ENCODE measurements around the gene GTF2F2.

GTF2F2 gene

DNA sequence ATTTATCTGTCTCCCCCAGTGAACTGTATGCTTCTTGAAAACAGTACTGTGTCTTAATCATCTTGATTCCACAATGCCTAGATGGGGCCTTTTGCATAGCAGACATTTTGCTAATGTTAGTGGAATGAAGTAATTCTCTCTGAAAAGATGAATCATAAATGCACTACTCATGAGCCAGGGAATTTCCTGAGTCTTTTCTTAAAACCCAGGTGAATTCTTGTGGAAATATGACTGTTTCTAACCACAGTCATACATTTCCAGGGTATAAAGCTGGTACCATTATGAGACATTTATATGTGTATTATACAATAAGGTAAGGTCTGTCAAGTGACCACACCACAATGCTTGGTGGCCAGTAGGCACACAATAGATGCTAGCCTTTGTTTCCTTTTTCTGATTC lies 86.0 kb downstream of the GTF2F2 start:
- Mint-ChIP-seq H3K36me3 (peaks cover 33% of the 10 kb centered on the region), H3K27ac (peak overlapping the region; percentile 91), H3K9me3 (ENCODE audit: low read depth) (no peaks in the 10 kb centered on the region), H3K27me3 (no peaks in the 10 kb centered on the region), H3K4me1 (ENCODE audit: low read depth) (peaks cover 20% of the 10 kb centered on the region), H3K4me3 (peak overlapping the region; percentile 6)

DNA sequence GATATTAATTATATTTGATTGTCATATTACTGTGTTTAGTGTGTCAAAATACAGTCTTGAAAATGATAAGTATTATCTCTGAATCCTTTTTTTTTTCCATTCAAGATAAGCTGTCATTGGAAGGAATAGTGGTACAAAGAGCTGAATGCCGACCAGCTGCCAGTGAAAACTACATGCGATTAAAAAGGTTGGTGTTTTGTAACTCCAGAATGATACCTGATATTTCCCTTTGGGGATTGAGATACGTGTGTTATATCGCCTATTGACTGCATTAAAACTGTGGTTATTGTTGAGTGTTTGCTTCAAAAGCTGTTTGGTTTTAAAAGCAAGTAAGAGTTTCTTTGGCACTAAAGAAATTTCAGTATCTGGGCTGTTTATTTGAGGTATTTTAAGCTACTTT lies 87.0 kb downstream of the GTF2F2 start:
- peak overlapping the region; percentile 6 for H3K27ac Mint-ChIP-seq
- H3K4me3 Mint-ChIP-seq: no peak overlapping the region
- H3K36me3 Mint-ChIP-seq: peaks cover 33% of the 10 kb centered on the region
- H3K9me3 Mint-ChIP-seq (ENCODE audit: low read depth): no peaks in the 10 kb centered on the region
- peaks cover 22% of the 10 kb centered on the region for H3K4me1 Mint-ChIP-seq (ENCODE audit: low read depth)
- H3K27me3 Mint-ChIP-seq: no peaks in the 10 kb centered on the region

- H3K27me3 Mint-ChIP-seq: no peaks in the 10 kb centered on the region
- H3K9me3 Mint-ChIP-seq (ENCODE audit: low read depth): no peaks in the 10 kb centered on the region
- H3K4me1 Mint-ChIP-seq (ENCODE audit: low read depth): peaks cover 22% of the 10 kb centered on the region
- H3K36me3 Mint-ChIP-seq: peaks cover 33% of the 10 kb centered on the region
- H3K4me3 Mint-ChIP-seq: no peak overlapping the region
- peak overlapping the region; percentile 22 for H3K27ac Mint-ChIP-seq
These were observed 87.8 kb downstream of the GTF2F2 start for GRCh38 chr13:45208132-45208531.

DNA sequence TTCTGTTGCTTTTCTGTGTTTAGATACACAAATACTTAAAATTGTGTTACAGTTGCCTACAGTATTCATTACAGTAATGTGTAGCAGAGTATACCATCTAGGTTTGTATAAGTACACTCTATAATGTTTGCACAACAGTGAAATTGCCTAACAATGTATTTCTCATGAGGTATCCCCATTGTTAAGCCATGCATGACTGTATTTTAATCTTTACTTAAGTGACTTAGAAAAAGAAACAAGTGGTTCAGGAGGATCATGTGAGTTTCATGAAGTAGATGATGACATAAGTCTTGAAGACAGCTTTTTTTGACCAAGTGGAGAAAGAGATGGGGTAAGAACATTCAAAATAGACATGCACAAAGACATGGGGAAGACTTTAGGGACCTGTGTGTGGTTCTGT lies 88.9 kb downstream of the GTF2F2 start:
- Mint-ChIP-seq H3K4me3 (no peak overlapping the region), H3K9me3 (ENCODE audit: low read depth) (no peaks in the 10 kb centered on the region), H3K27me3 (no peaks in the 10 kb centered on the region), H3K27ac (peak overlapping the region; percentile 35), H3K4me1 (ENCODE audit: low read depth) (peaks cover 22% of the 10 kb centered on the region), H3K36me3 (peaks cover 34% of the 10 kb centered on the region)

DNA sequence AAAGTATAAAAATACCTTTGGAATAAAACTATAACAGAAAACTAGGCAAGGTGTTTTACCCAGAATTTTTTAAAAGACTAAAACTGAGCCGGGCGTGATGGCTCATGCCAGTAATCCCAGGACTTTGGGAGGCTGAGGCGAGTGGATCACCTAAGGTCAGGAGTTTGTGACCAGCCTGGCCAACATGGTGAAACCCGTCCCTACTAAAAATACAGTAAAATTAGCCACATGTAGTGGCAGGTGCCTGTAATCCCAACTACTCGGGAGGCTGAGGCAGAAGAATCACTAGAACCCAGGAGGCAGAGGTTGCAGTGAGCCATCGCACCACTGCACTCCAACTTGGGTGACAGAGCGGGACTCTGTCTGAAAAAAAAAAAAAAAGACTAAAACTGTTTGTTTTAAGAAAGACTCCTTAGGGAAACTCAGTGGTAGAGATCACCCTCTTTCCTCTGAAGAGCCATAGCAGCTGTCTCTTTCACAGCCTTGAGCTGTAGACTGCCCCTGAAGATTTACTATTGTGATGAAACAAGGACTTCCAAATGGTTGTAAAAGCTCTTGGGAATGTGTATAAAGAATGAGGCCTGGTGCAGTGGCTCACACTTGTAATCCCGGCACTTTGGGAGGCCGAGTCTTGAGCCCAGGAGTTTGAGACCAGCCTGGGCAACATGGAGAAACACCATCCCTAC lies 95.2 kb downstream of the GTF2F2 start:
- Mint-ChIP-seq H3K27me3 (no peaks in the 10 kb centered on the region), H3K4me3 (no peak overlapping the region), H3K36me3 (peaks cover 15% of the 10 kb centered on the region), H3K9me3 (ENCODE audit: low read depth) (no peaks in the 10 kb centered on the region), H3K27ac (peak overlapping the region; percentile 22), H3K4me1 (ENCODE audit: low read depth) (peaks cover 26% of the 10 kb centered on the region)

GRCh38 chr13:45216193-45216592 lies 95.9 kb downstream of the GTF2F2 start:
- peak overlapping the region; percentile 22 for H3K27ac Mint-ChIP-seq

GRCh38 chr13:45218689-45219088 lies 98.4 kb downstream of the GTF2F2 start:
- Mint-ChIP-seq H3K27me3 (no peaks in the 10 kb centered on the region), H3K4me1 (ENCODE audit: low read depth) (peaks cover 28% of the 10 kb centered on the region), H3K36me3 (peaks cover 14% of the 10 kb centered on the region), H3K27ac (no peak overlapping the region), H3K4me3 (no peak overlapping the region), H3K9me3 (ENCODE audit: low read depth) (no peaks in the 10 kb centered on the region)

More at GRCh38 chr13:45216193-45216592, 95.9 kb downstream of the GTF2F2 start:
- H3K36me3 Mint-ChIP-seq: peaks cover 12% of the 10 kb centered on the region
- H3K4me3 Mint-ChIP-seq: no peak overlapping the region
- H3K27me3 Mint-ChIP-seq: no peaks in the 10 kb centered on the region
- H3K4me1 Mint-ChIP-seq (ENCODE audit: low read depth): peaks cover 26% of the 10 kb centered on the region
- no peaks in the 10 kb centered on the region for H3K9me3 Mint-ChIP-seq (ENCODE audit: low read depth)

GRCh38 chr13:45219123-45219891 lies 99.0 kb downstream of the GTF2F2 start:
- Mint-ChIP-seq H3K9me3 (ENCODE audit: low read depth) (no peaks in the 10 kb centered on the region), H3K36me3 (peaks cover 16% of the 10 kb centered on the region), H3K4me3 (no peak overlapping the region), H3K27ac (no peak overlapping the region), H3K4me1 (ENCODE audit: low read depth) (peaks cover 30% of the 10 kb centered on the region), H3K27me3 (no peaks in the 10 kb centered on the region)

GRCh38 chr13:45219938-45220375 lies 99.6 kb downstream of the GTF2F2 start:
- H3K36me3 Mint-ChIP-seq: peaks cover 15% of the 10 kb centered on the region
- H3K9me3 Mint-ChIP-seq (ENCODE audit: low read depth): no peaks in the 10 kb centered on the region
- no peaks in the 10 kb centered on the region for H3K27me3 Mint-ChIP-seq
- no peak overlapping the region for H3K27ac Mint-ChIP-seq
- H3K4me1 Mint-ChIP-seq (ENCODE audit: low read depth): peaks cover 30% of the 10 kb centered on the region
- H3K4me3 Mint-ChIP-seq: no peak overlapping the region

- no peak overlapping the region for H3K27ac Mint-ChIP-seq
- peaks cover 15% of the 10 kb centered on the region for H3K36me3 Mint-ChIP-seq
- H3K4me3 Mint-ChIP-seq: no peak overlapping the region
- no peaks in the 10 kb centered on the region for H3K9me3 Mint-ChIP-seq (ENCODE audit: low read depth)
- peaks cover 30% of the 10 kb centered on the region for H3K4me1 Mint-ChIP-seq (ENCODE audit: low read depth)
- no peaks in the 10 kb centered on the region for H3K27me3 Mint-ChIP-seq
These were observed 100.1 kb downstream of the GTF2F2 start for GRCh38 chr13:45220403-45220802.

DNA sequence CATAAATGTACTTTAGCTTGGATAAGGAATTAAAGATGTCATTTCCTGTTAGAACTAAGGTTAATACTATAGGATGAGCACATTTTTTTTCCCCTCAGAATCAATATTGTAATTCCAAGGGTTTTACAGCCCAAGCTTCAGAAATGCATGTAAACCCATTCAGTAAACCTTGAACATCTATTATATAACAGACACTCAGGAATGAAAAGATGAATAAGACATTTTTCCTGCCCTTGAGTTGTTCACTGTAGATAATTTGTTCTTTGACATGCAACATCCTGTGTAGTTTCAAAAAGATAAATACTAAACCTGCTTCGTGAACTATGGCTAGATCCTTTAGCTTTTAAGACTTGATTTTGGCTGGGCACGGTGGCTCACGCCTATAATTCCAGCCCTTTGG lies 102.2 kb downstream of the GTF2F2 start:
- Mint-ChIP-seq H3K27ac (no peak overlapping the region), H3K9me3 (ENCODE audit: low read depth) (no peaks in the 10 kb centered on the region), H3K27me3 (no peaks in the 10 kb centered on the region), H3K4me3 (no peak overlapping the region), H3K36me3 (peaks cover 11% of the 10 kb centered on the region), H3K4me1 (ENCODE audit: low read depth) (peaks cover 30% of the 10 kb centered on the region)

DNA sequence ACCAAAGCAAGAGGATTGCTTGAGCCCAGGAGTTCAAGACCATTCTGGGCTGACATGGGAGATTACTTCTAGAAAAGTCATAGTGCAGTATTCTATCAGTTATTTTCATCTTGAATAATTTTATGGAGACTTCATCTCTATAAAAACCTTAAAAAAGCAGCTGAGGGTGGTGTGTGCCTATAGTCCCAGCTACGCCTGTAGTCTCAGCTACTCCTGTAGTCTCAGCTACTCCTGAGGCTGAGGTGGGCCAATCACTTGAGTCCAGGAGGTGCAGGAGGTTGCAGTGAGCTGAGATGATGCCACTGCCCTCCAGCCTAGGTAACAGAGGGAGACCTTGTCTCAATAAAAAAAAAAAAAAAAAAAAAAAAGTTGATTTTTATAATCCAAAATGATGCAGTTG lies 102.6 kb downstream of the GTF2F2 start:
- H3K4me1 Mint-ChIP-seq (ENCODE audit: low read depth): peaks cover 25% of the 10 kb centered on the region
- H3K27ac Mint-ChIP-seq: no peak overlapping the region
- peaks cover 12% of the 10 kb centered on the region for H3K36me3 Mint-ChIP-seq
- H3K27me3 Mint-ChIP-seq: no peaks in the 10 kb centered on the region
- H3K4me3 Mint-ChIP-seq: no peak overlapping the region
- H3K9me3 Mint-ChIP-seq (ENCODE audit: low read depth): no peaks in the 10 kb centered on the region

GRCh38 chr13:45224176-45224575 lies 103.9 kb downstream of the GTF2F2 start:
- peaks cover 19% of the 10 kb centered on the region for H3K36me3 Mint-ChIP-seq
- H3K27ac Mint-ChIP-seq: no peak overlapping the region
- no peak overlapping the region for H3K4me3 Mint-ChIP-seq
- peaks cover 18% of the 10 kb centered on the region for H3K4me1 Mint-ChIP-seq (ENCODE audit: low read depth)
- H3K9me3 Mint-ChIP-seq (ENCODE audit: low read depth): no peaks in the 10 kb centered on the region
- H3K27me3 Mint-ChIP-seq: no peaks in the 10 kb centered on the region

- Mint-ChIP-seq H3K36me3 (peaks cover 17% of the 10 kb centered on the region), H3K27me3 (no peaks in the 10 kb centered on the region), H3K9me3 (ENCODE audit: low read depth) (no peaks in the 10 kb centered on the region), H3K4me3 (no peak overlapping the region), H3K27ac (no peak overlapping the region), H3K4me1 (ENCODE audit: low read depth) (peaks cover 16% of the 10 kb centered on the region)
These were observed 105.1 kb downstream of the GTF2F2 start for GRCh38 chr13:45225370-45225769.

- peaks cover 16% of the 10 kb centered on the region for H3K4me1 Mint-ChIP-seq (ENCODE audit: low read depth)
- H3K9me3 Mint-ChIP-seq (ENCODE audit: low read depth): no peaks in the 10 kb centered on the region
- no peak overlapping the region for H3K4me3 Mint-ChIP-seq
- no peak overlapping the region for H3K27ac Mint-ChIP-seq
- H3K36me3 Mint-ChIP-seq: peaks cover 16% of the 10 kb centered on the region
- H3K27me3 Mint-ChIP-seq: no peaks in the 10 kb centered on the region
These were observed 105.7 kb downstream of the GTF2F2 start for GRCh38 chr13:45226024-45226423.
